ENCODE results near the gene SLC6A18. TPM values are rescaled to one million over a fixed set of nuclear protein-coding genes. Genes with fewer than 3 reads are reported as not detected.

SLC6A18 gene
- total RNA-seq, 1 experiment from 2014 or later: not detected

DNA sequence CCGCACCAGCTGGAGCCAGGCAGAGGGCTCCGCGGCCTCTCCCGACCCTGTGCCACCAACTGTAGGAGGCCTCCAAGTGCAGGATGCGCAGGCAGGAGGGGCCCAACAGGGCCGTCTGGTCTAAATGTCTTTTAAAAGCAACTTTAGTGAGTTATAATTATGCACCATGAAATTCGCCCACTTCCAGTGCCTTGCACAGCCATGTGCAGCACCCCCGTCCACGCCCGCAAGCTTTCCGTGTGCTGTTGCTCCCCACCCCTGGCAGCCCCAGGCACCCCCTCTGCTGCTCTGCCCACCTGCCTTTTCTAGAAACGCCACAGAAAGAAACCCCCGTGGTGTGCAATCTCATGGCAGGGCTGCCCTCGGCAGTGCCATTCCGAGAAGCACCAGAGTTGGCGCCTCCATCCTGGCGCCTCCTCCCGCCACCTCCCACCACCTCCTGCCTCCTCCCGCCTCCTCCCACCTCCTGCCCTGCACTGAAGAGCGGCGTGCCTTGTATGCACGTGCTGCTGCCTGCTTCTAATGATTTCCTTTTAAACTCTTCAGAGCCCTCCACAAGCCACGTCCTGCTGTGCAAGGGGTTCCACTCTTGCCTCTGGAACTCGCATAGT lies 7.5 kb upstream of the SLC6A18 start:
- no TSS peak for BruUV-seq (replicated peaks)
- Histone ChIP-seq H3K4me1 (ENCODE audit: control insufficient read depth, insufficient read depth, low read length) (no peaks in the 10 kb centered on the region), H3K36me3 (ENCODE audit: control insufficient read depth, insufficient read depth, low read length) (no peaks in the 10 kb centered on the region), H3K9me3 (ENCODE audit: control insufficient read depth, insufficient read depth, low read depth, low read length) (no peaks in the 10 kb centered on the region), H3K27ac (ENCODE audit: low read length) (no peak overlapping the region), H3K4me3 (ENCODE audit: low read depth in 2 of 2, low read length in 2 of 2) (no peak overlapping the region), H3K27me3 (ENCODE audit: control insufficient read depth, insufficient read depth, low read length) (no peaks in the 10 kb centered on the region)
- ChIA-PET CTCF (interaction anchor here (0.9 kb wide), 1 partner anchor 9 kb away, joined by 6 read pairs; no protein-coding TSS in a partner anchor), POLR2A (no interaction called here)
- in situ Hi-C loops (cut with HindIII; ENCODE audit: low pct_unique_long_range_greater_than_20kb, low sequenced_read_pairs) (no loop called here), intact Hi-C loops (cut with micrococcal nuclease; ENCODE audit: unreplicated experiment) (no loop called here)
- DNase-seq (ENCODE audit: low read depth, low spot score): no peak
- TF ChIP-seq TCF7L2 (IDR thresholded peaks at IDR 0.05; ENCODE audit: low read depth, low read length) (no peak), POLR2AphosphoS5 (IDR thresholded peaks at IDR 0.05; ENCODE audit: low read depth, low read length) (no peak), SIN3A (IDR thresholded peaks at IDR 0.05; ENCODE audit: borderline replicate concordance, insufficient read depth, low read depth, low read length) (no peak)
- TF ChIP-seq, protein P1, sequence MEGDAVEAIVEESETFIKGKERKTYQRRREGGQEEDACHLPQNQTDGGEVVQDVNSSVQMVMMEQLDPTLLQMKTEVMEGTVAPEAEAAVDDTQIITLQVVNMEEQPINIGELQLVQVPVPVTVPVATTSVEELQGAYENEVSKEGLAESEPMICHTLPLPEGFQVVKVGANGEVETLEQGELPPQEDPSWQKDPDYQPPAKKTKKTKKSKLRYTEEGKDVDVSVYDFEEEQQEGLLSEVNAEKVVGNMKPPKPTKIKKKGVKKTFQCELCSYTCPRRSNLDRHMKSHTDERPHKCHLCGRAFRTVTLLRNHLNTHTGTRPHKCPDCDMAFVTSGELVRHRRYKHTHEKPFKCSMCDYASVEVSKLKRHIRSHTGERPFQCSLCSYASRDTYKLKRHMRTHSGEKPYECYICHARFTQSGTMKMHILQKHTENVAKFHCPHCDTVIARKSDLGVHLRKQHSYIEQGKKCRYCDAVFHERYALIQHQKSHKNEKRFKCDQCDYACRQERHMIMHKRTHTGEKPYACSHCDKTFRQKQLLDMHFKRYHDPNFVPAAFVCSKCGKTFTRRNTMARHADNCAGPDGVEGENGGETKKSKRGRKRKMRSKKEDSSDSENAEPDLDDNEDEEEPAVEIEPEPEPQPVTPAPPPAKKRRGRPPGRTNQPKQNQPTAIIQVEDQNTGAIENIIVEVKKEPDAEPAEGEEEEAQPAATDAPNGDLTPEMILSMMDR (IDR thresholded peaks at IDR 0.05): no peak
- TF ChIP-seq, protein P2, sequence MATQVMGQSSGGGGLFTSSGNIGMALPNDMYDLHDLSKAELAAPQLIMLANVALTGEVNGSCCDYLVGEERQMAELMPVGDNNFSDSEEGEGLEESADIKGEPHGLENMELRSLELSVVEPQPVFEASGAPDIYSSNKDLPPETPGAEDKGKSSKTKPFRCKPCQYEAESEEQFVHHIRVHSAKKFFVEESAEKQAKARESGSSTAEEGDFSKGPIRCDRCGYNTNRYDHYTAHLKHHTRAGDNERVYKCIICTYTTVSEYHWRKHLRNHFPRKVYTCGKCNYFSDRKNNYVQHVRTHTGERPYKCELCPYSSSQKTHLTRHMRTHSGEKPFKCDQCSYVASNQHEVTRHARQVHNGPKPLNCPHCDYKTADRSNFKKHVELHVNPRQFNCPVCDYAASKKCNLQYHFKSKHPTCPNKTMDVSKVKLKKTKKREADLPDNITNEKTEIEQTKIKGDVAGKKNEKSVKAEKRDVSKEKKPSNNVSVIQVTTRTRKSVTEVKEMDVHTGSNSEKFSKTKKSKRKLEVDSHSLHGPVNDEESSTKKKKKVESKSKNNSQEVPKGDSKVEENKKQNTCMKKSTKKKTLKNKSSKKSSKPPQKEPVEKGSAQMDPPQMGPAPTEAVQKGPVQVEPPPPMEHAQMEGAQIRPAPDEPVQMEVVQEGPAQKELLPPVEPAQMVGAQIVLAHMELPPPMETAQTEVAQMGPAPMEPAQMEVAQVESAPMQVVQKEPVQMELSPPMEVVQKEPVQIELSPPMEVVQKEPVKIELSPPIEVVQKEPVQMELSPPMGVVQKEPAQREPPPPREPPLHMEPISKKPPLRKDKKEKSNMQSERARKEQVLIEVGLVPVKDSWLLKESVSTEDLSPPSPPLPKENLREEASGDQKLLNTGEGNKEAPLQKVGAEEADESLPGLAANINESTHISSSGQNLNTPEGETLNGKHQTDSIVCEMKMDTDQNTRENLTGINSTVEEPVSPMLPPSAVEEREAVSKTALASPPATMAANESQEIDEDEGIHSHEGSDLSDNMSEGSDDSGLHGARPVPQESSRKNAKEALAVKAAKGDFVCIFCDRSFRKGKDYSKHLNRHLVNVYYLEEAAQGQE (IDR thresholded peaks at IDR 0.05; ENCODE audit: insufficient read depth in 1 of 2, low read depth in 2 of 2, low read length in 1 of 2): no peak
- ATAC-seq: no peak; the same call in 1 of the 2 replicates

DNA sequence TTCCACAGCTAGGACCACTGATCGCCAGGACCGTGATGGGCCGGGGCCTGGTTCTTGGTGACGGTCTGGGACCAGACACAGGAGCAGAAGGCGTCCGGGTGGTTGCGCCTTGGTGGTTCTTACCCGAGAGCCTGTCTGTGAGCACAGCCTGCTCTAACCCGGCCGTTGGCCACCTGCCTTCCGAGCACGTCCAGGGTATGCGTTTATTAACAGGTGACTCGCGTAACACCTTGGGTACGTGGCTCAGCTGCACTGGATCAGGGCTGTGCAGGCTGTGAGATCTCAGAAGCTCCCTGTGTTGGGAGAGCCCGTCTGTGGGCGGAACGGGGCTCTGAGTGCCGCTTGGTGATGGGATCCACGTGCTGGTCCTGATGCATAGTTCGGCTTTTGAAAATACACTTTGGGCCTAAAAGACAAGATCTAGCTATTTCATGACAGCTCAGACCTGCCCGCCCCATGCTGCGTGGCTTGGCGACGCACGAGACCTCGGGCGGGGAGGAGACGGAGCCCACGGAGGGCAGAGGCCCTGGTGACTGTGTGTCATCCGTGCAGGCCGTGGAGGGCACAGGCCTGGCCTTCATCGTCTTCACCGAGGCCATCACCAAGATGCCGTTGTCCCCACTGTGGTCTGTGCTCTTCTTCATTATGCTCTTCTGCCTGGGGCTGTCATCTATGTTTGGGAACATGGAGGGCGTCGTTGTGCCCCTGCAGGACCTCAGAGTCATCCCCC lies 6.7 kb upstream of the SLC6A18 start:
- in situ Hi-C loops (cut with HindIII; ENCODE audit: low pct_unique_long_range_greater_than_20kb, low sequenced_read_pairs) (no loop called here), intact Hi-C loops (cut with micrococcal nuclease; ENCODE audit: unreplicated experiment) (no loop called here)
- Histone ChIP-seq H3K9me3 (ENCODE audit: control insufficient read depth, insufficient read depth, low read depth, low read length) (no peaks in the 10 kb centered on the region), H3K27me3 (ENCODE audit: control insufficient read depth, insufficient read depth, low read length) (no peaks in the 10 kb centered on the region), H3K36me3 (ENCODE audit: control insufficient read depth, insufficient read depth, low read length) (no peaks in the 10 kb centered on the region), H3K27ac (ENCODE audit: low read length) (no peak overlapping the region), H3K4me3 (ENCODE audit: low read depth in 2 of 2, low read length in 2 of 2) (no peak overlapping the region), H3K4me1 (ENCODE audit: control insufficient read depth, insufficient read depth, low read length) (no peaks in the 10 kb centered on the region)
- POLR2A ChIA-PET: no interaction called here
- CTCF ChIA-PET: no interaction called here
- no peak for ATAC-seq
- BruUV-seq (replicated peaks): no TSS peak
- no peak for DNase-seq (ENCODE audit: low read depth, low spot score)
- TF ChIP-seq TCF7L2 (IDR thresholded peaks at IDR 0.05; ENCODE audit: low read depth, low read length) (no peak), SIN3A (IDR thresholded peaks at IDR 0.05; ENCODE audit: borderline replicate concordance, insufficient read depth, low read depth, low read length) (no peak), POLR2AphosphoS5 (IDR thresholded peaks at IDR 0.05; ENCODE audit: low read depth, low read length) (no peak)
- TF ChIP-seq, protein P1 (IDR thresholded peaks at IDR 0.05): no peak
- TF ChIP-seq, protein P2 (IDR thresholded peaks at IDR 0.05; ENCODE audit: insufficient read depth in 1 of 2, low read depth in 2 of 2, low read length in 1 of 2): no peak

Data from Panc1 (cell line).